ENCODE data around the gene ELP4. TPM values are rescaled to one million over a fixed set of nuclear protein-coding genes. Genes with fewer than 3 reads are reported as not detected.
"Not testable (repeated sequence)": the region's sequence is repeated elsewhere in the genome, so short reads cannot be mapped to it uniquely, and the experiment has no call there.

Gene ELP4
- total and polyA plus RNA-seq, 12 donors = 10.5 to 30.4 (median 18.0) TPM

DNA sequence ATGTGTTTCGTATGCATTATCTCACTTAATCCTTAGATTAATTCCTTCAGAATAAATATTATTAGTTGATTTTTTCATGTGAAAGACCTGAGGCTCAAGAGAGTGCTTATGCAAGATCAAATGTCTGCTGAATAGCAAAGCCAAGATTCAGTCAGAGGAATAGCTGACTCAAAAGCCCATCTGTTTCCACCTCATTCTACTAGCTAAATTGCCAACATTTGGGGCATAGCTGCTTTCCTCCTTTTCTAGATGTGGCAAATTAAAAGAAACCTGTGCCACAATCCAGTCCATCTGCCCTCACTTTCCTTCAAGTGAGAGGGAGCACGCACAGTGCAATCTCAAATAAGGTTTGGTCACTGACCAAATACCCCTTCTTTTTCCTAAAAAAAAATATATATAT lies 180.5 kb downstream of the ELP4 start:
- H3K4me1 ChIP-seq (replicated peaks in 1 of 2) = no peaks in the 10 kb centered on the region
- H3K27ac ChIP-seq = no peak overlapping the region
- WGBS, 4 donors = 95 to 100% (median 97%) methylated on average over 2 of the region's 2 CpGs
- no peaks in the 10 kb centered on the region for H3K27me3 ChIP-seq
- no peak for DNase-seq
- no peak overlapping the region for H3K4me3 ChIP-seq
- intact Hi-C loops (cut with DNase I) = no loop called here
- no peaks in the 10 kb centered on the region for H3K9me3 ChIP-seq (replicated peaks in 1 of 3)
- no peak for TF ChIP-seq POLR2A (IDR thresholded peaks at IDR 0.05)
- TF ChIP-seq, protein P1, sequence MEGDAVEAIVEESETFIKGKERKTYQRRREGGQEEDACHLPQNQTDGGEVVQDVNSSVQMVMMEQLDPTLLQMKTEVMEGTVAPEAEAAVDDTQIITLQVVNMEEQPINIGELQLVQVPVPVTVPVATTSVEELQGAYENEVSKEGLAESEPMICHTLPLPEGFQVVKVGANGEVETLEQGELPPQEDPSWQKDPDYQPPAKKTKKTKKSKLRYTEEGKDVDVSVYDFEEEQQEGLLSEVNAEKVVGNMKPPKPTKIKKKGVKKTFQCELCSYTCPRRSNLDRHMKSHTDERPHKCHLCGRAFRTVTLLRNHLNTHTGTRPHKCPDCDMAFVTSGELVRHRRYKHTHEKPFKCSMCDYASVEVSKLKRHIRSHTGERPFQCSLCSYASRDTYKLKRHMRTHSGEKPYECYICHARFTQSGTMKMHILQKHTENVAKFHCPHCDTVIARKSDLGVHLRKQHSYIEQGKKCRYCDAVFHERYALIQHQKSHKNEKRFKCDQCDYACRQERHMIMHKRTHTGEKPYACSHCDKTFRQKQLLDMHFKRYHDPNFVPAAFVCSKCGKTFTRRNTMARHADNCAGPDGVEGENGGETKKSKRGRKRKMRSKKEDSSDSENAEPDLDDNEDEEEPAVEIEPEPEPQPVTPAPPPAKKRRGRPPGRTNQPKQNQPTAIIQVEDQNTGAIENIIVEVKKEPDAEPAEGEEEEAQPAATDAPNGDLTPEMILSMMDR (IDR thresholded peaks at IDR 0.05) = no peak
- no peaks in the 10 kb centered on the region for H3K36me3 ChIP-seq (replicated peaks in 1 of 2)

DNA sequence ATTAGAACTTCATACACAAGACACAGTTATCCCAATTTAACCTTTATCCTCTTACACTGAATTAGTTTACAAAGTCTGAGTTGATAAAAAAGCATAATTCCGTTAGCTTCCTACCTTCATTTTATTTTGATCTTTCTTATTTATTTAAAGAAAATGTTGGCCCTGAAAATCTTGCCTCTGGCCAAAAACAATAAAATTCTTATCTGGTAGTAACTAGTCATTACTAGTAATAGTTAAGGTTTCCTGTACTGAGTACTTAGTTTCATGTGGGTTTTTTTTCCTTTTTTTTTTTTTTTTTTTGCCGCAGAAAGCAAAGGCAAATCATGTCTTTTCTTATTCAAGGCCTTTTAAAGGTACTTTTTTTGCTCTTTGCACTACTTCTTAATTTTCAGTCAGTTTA lies 180.9 kb downstream of the ELP4 start:
- H3K4me3 ChIP-seq = no peak overlapping the region
- no peaks in the 10 kb centered on the region for H3K4me1 ChIP-seq (replicated peaks in 1 of 2)
- WGBS, 4 donors = 66 to 83% (median 76%) methylated on average over 2 of the region's 2 CpGs
- no peaks in the 10 kb centered on the region for H3K9me3 ChIP-seq (replicated peaks in 1 of 3)
- no peaks in the 10 kb centered on the region for H3K36me3 ChIP-seq (replicated peaks in 1 of 2)
- H3K27ac ChIP-seq = no peak overlapping the region
- intact Hi-C loops (cut with DNase I) = no loop called here
- DNase-seq = no peak
- no peak for TF ChIP-seq POLR2A (IDR thresholded peaks at IDR 0.05)
- TF ChIP-seq, protein P1 (IDR thresholded peaks at IDR 0.05) = no peak
- H3K27me3 ChIP-seq = no peaks in the 10 kb centered on the region

DNA sequence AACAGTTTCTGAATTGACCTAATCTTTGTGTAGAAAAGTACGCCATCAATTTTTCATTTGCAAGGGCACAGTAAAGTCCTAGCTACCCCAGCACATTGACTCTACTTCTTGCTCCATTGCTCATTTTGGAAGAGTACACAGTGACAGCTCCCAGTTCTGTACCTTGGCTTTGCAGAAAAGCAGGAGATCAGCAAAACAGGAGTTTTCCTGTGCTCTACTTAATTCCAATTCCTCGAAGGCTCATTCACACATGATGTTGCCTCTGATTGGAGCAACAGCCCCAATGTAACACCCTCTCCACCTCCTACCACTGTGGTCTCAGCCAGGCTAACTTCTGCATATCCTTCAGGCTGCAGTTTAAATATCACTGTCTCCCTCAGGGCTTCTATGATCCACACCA lies 182.9 kb downstream of the ELP4 start:
- no peak for DNase-seq

DNA sequence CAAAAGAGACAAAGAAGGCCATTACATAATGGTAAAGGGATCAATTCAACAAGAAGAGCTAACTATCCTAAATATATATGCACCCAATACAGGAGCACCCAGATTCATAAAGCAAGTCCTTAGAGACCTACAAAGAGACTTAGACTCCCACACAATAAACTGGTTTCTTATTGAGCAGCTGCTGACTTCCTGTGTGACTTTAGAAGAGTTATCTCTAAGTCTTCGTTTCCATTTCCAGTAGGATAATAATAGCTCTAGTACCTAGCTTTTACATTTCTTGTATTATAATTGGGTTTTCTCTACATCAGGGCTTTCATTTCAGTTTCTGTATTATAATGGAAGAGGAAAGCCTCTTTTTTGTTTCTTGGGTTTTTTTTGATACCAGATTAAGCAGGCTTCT lies 187.5 kb downstream of the ELP4 start:
- H3K27ac ChIP-seq; H3K36me3 ChIP-seq (replicated peaks in 1 of 2); intact Hi-C loops (cut with DNase I); H3K4me1 ChIP-seq (replicated peaks in 1 of 2); H3K27me3 ChIP-seq; H3K9me3 ChIP-seq (replicated peaks in 1 of 3); DNase-seq; H3K4me3 ChIP-seq: not testable (repeated sequence)
- 62 to 88% (median 75%) methylated on average over 1 of the region's 1 CpG for WGBS, 4 donors

More for the DNA sequence above, 182.9 kb downstream of the ELP4 start:
- H3K27ac ChIP-seq = no peak overlapping the region
- no peaks in the 10 kb centered on the region for H3K36me3 ChIP-seq (replicated peaks in 1 of 2)
- no peaks in the 10 kb centered on the region for H3K9me3 ChIP-seq (replicated peaks in 1 of 3)
- H3K4me3 ChIP-seq = no peak overlapping the region
- no peaks in the 10 kb centered on the region for H3K27me3 ChIP-seq
- H3K4me1 ChIP-seq (replicated peaks in 1 of 2) = no peaks in the 10 kb centered on the region
- intact Hi-C loops (cut with DNase I) = no loop called here
- WGBS, 4 donors = 91 to 97% (median 93%) methylated on average over 2 of the region's 2 CpGs
- TF ChIP-seq, protein P1 (IDR thresholded peaks at IDR 0.05) = no peak
- TF ChIP-seq POLR2A (IDR thresholded peaks at IDR 0.05) = no peak

DNA sequence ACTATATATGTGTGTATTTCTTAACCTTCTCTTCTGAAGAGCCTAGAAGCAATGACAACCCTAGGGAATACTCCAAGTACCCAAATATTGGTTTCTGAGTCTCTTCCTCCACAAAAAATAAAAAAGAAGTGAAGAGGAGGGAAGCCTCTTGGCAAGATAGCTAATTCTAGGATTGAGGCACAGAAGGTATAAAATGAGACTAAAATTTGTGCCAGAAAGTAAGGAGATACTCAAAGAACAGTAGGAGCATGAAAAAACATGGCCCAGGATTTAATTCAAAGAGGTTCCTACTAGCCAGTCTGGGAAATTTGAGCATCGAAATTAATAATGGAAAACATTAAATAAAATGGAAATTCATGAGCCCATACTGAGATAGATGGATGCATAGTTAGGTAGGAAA lies 189.5 kb downstream of the ELP4 start:
- TF ChIP-seq, protein P1 (IDR thresholded peaks at IDR 0.05) = no peak
- TF ChIP-seq POLR2A (IDR thresholded peaks at IDR 0.05) = no peak
- H3K27me3 ChIP-seq = no peaks in the 10 kb centered on the region
- DNase-seq = no peak
- WGBS, 4 donors = 88 to 97% (median 96%) methylated on average over 1 of the region's 1 CpG
- H3K4me3 ChIP-seq = no peak overlapping the region
- no peaks in the 10 kb centered on the region for H3K9me3 ChIP-seq (replicated peaks in 1 of 3)
- H3K27ac ChIP-seq = no peak overlapping the region
- H3K4me1 ChIP-seq (replicated peaks in 1 of 2) = no peaks in the 10 kb centered on the region
- H3K36me3 ChIP-seq (replicated peaks in 1 of 2) = no peaks in the 10 kb centered on the region
- intact Hi-C loops (cut with DNase I) = no loop called here
